Measurements from ENCODE around the gene KRT72. TPM values are rescaled to one million over a fixed set of nuclear protein-coding genes. Genes with fewer than 3 reads are reported as not detected.

The KRT72 gene
- total RNA-seq, 2 experiments from 2014 or later, result 0.16 to 0.32 TPM

DNA sequence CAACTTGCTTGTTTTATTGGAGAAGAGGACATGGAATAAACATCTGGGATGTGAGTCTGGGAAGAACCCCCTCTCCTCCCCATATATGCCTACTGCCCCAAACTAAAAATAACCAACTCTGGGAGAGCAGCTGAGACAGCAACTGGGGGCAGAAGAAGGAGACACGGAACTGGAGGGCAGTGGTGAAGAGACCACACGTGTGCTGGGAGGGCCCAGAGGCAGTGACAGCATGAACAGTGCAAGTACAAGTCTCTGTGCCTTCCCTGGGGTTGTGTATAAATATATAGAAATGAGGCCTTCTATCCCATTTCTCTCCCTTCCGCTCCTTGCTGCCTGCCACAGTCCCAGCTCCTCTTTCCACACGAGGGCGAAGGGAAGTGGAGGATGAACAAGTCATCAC is 21.1 kb upstream of the KRT72 start:
- H3K4me1 Mint-ChIP-seq (ENCODE audit: low read depth), result peaks cover 25% of the 10 kb centered on the region
- ChIA-PET CTCF (no interaction called here), POLR2A (interaction anchor here (0.7 kb wide), 1 partner anchor 186 kb away, joined by 3 read pairs; no protein-coding TSS in a partner anchor)

DNA sequence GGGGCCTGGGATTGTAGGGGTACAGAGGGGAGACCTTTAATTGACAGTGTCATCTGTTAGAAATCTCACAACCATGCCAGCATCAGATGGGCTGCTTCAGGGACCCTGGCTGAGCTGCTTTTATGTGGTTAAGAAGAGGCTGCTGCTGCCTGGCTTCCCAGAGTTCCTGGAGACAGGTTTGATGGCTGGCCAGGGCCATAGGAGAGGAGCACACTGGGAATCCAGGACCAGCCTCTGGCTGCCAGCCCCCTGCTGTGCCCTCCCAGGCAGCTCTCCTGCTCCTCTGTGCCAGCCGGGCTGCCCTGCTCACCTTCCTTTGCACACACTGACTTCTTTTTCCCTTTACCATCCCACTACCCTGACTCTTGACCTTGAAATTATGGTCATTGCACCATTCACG is 17.6 kb upstream of the KRT72 start:
- ChIA-PET POLR2A (interaction anchor here (0.6 kb wide), 1 partner anchor 131 kb away, joined by 3 read pairs; no protein-coding TSS in a partner anchor), CTCF (interaction anchor here (0.8 kb wide), 1 partner anchor 261 kb away, joined by 4 read pairs; no protein-coding TSS in a partner anchor)
- H3K36me3 Mint-ChIP-seq (ENCODE audit: low read depth), result peaks cover 3% of the 10 kb centered on the region
- intact Hi-C loops (cut with micrococcal nuclease), result no loop called here
- no peak for TF ChIP-seq CTCF (IDR thresholded peaks at IDR 0.05)
- no peaks in the 10 kb centered on the region for H3K27me3 Mint-ChIP-seq
- DNase-seq, result no peak
- no peak overlapping the region for H3K27ac Mint-ChIP-seq
- no peak for ATAC-seq
- H3K9me3 Mint-ChIP-seq, result peaks cover 6% of the 10 kb centered on the region
- peaks cover 44% of the 10 kb centered on the region for H3K4me1 Mint-ChIP-seq (ENCODE audit: low read depth)
- H3K4me3 Mint-ChIP-seq, result no peak overlapping the region

More for the DNA sequence above, 21.1 kb upstream of the KRT72 start:
- peaks cover 6% of the 10 kb centered on the region for H3K9me3 Mint-ChIP-seq
- ATAC-seq (no peak), DNase-seq (no peak)
- no peaks in the 10 kb centered on the region for H3K27me3 Mint-ChIP-seq
- H3K4me3 Mint-ChIP-seq, result no peak overlapping the region
- peaks cover 3% of the 10 kb centered on the region for H3K36me3 Mint-ChIP-seq (ENCODE audit: low read depth)
- intact Hi-C loops (cut with micrococcal nuclease), result no loop called here
- H3K27ac Mint-ChIP-seq, result no peak overlapping the region
- TF ChIP-seq CTCF (IDR thresholded peaks at IDR 0.05), result no peak

GRCh38 chr12:52618216-52618615 is 17.0 kb upstream of the KRT72 start, which contains the start of gene KRT73:
Gene KRT73 (minus strand): TSS chr12:52618559. CDS start chr12:52618524, 35 bp downstream.
- no peak for ATAC-seq

GRCh38 chr12:52617403-52617785 is 16.1 kb upstream of the KRT72 start:
- Mint-ChIP-seq H3K9me3 (no peaks in the 10 kb centered on the region), H3K36me3 (ENCODE audit: low read depth) (no peaks in the 10 kb centered on the region), H3K4me3 (no peak overlapping the region), H3K27ac (no peak overlapping the region), H3K27me3 (no peaks in the 10 kb centered on the region), H3K4me1 (ENCODE audit: low read depth) (peaks cover 58% of the 10 kb centered on the region)
- ChIA-PET POLR2A (interaction anchor here (1.3 kb wide), 1 partner anchor 9 kb away, joined by 4 read pairs; no protein-coding TSS in a partner anchor), CTCF (interaction anchor here (1.0 to 1.8 kb wide), 3 partner anchors 9 to 35 kb away, joined by 3 to 5 read pairs (median 3); no protein-coding TSS in a partner anchor)
- intact Hi-C loops (cut with micrococcal nuclease), result no loop called here
- ATAC-seq (no peak), DNase-seq (no peak)
- TF ChIP-seq CTCF (IDR thresholded peaks at IDR 0.05), result no peak

More at GRCh38 chr12:52618216-52618615, 17.0 kb upstream of the KRT72 start, which contains the start of gene KRT73:
- Mint-ChIP-seq H3K9me3 (peaks cover 5% of the 10 kb centered on the region), H3K4me3 (no peak within 1 kb of the TSS), H3K27me3 (no peaks in the 10 kb centered on the region), H3K27ac (no peak within 1 kb of the TSS), H3K4me1 (ENCODE audit: low read depth) (peaks cover 50% of the 10 kb centered on the region), H3K36me3 (ENCODE audit: low read depth) (peaks cover 3% of the 10 kb centered on the region)
- ChIA-PET CTCF (interaction anchor here (1.0 to 1.8 kb wide), 2 partner anchors 8 to 16 kb away, joined by 3 to 5 read pairs; no protein-coding TSS in a partner anchor), POLR2A (interaction anchor here (0.6 kb wide), 1 partner anchor 130 kb away, joined by 3 read pairs; no protein-coding TSS in a partner anchor)
- intact Hi-C loops (cut with micrococcal nuclease), result no loop called here
- TF ChIP-seq CTCF (IDR thresholded peaks at IDR 0.05), result no peak
- DNase-seq, result no peak

GRCh38 chr12:52616680-52617402 is 15.6 kb upstream of the KRT72 start:
- Mint-ChIP-seq H3K9me3 (no peaks in the 10 kb centered on the region), H3K27me3 (no peaks in the 10 kb centered on the region), H3K4me3 (no peak overlapping the region), H3K36me3 (ENCODE audit: low read depth) (no peaks in the 10 kb centered on the region), H3K4me1 (ENCODE audit: low read depth) (peaks cover 64% of the 10 kb centered on the region), H3K27ac (peak overlapping the region; percentile 83)
- intact Hi-C loops (cut with micrococcal nuclease), result no loop called here
- DNase-seq, result no peak
- ChIA-PET CTCF (interaction anchor here (1.0 to 1.8 kb wide), 3 partner anchors 10 to 263 kb away, joined by 3 to 5 read pairs (median 3); no protein-coding TSS in a partner anchor), POLR2A (interaction anchor here (1.3 kb wide), 1 partner anchor 10 kb away, joined by 4 read pairs; no protein-coding TSS in a partner anchor)
- no peak for ATAC-seq
- no peak for TF ChIP-seq CTCF (IDR thresholded peaks at IDR 0.05)

All from activated CD8-positive, alpha-beta T cell treated with anti-CD3 and anti-CD28 coated beads for 36 hours (primary cell).